Tibial artery (tissue), 4 donors: ENCODE results near the gene SPTBN5.

Experiments
- DNase-seq, 2 donors: peaks; one replicate each; pipeline ENCODE4 v3.0.0-alpha.2; 2019
- H3K27ac ChIP-seq, 2 donors: fragments of 200-600 bp; sonication (generic) in 1 of 2; 1 replicate in 1 of 2; 2 replicates in 1 of 2; pipeline ENCODE4 v1.5.1; 2018 to 2019; ENCODE audit warnings: mild to moderate bottlenecking in 1 of 2
- H3K27me3 ChIP-seq, 2 donors: fragments of 200-600 bp; sonication (generic) in 1 of 2; one replicate each; pipeline versions ENCODE4 v1.5.1 to v1.6.0; 2016 to 2019
- H3K36me3 ChIP-seq, 3 donors: fragments of 200-600 bp; sonication (generic) in 2 of 3; one replicate each; pipeline ENCODE4 v1.5.1; 2016 to 2019; ENCODE audit warnings: mild to moderate bottlenecking in 2 of 3
- H3K4me1 ChIP-seq, 4 donors: fragments of 200-600 bp; sonication (generic) in 2 of 4; 1 replicate in 3 of 4; 2 replicates in 1 of 4; pipeline ENCODE4 v1.5.1; 2016 to 2019
- H3K4me3 ChIP-seq, 2 donors: fragments of 200-600 bp; sonication (generic) in 1 of 2; 1 replicate in 1 of 2; 2 replicates in 1 of 2; pipeline ENCODE4 v1.5.1; 2018 to 2019; ENCODE audit warnings: mild to moderate bottlenecking in 2 of 2
- H3K9me3 ChIP-seq, 3 donors: fragments of 200-600 bp; sonication (generic) in 1 of 3; one replicate each; pipeline ENCODE4 v1.5.1; 2016 to 2019
- CTCF ChIP-seq, 2 experiments: fragments of 200-600 bp in 1 of 2; fragments of 450-650 bp in 1 of 2; IDR thresholded peaks; one replicate each; pipeline ENCODE4 v1.5.1; 2017 to 2019; ENCODE audit warnings: antibody characterized with exemption in 2 of 2, mild to moderate bottlenecking in 1 of 2, moderate library complexity in 1 of 2
- intact Hi-C: fragments of 100-400 bp; cut with DNase I; formaldehyde crosslinking; loops from one replicate; pipeline ENCODE4 v1.15.0; 2023; ENCODE audit warnings: low total_unique reads

SPTBN5 gene

GRCh38 chr15:41872166-41872747 lies 21.6 kb downstream of the SPTBN5 start:
- Histone ChIP-seq H3K4me3 (no peak overlapping the region), H3K36me3 (no peaks in the 10 kb centered on the region), H3K27me3 (no peaks in the 10 kb centered on the region), H3K27ac (no peak overlapping the region), H3K4me1 (no peaks in the 10 kb centered on the region), H3K9me3 (no peaks in the 10 kb centered on the region)
- no peak for DNase-seq
- no peak for TF ChIP-seq CTCF (IDR thresholded peaks at IDR 0.05)
- intact Hi-C loops: no loop called here

DNA sequence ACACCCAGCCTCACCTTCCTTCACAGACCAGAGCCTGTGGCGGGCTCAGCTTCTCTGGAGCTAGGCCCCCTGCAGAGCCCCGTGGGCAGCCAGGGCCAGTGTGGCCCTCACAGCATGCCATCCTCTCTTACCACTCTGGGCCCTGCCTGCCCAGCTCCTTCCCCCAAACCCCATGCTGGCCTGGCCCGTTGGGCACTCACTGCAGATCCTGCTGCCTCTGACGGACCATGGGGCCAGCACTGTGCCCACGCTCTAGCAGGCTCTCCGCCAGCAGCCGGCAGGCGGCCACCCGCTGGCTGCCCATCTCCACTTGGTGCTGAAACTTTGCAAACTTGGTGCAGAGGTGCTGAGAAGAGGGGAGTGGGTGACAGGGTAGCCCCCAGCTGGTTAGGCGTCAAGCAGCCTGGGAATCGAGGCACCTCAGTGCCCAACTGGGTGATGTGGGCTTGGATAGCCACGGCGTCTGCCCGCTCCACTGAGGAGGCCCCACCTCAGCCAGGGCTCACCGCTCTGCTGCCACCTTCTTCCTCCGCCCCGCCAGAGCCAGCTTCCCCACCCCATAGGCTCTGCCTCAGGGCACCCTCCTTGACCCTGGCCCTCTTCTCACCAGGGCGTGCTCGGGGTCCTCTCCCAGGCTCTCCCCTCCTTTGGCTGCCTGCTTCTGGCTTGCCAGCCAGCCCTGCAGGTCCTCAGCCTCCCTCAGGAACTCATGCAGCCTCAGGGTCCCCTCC lies 22.5 kb downstream of the SPTBN5 start:
- Histone ChIP-seq H3K27ac (no peak overlapping the region), H3K36me3 (no peaks in the 10 kb centered on the region), H3K9me3 (no peaks in the 10 kb centered on the region), H3K4me3 (no peak overlapping the region), H3K27me3 (no peaks in the 10 kb centered on the region), H3K4me1 (no peaks in the 10 kb centered on the region)
- intact Hi-C loops: no loop called here
- no peak for TF ChIP-seq CTCF (IDR thresholded peaks at IDR 0.05)
- DNase-seq: no peak

- Histone ChIP-seq H3K27me3 (no peaks in the 10 kb centered on the region), H3K27ac (no peak overlapping the region), H3K4me3 (no peak overlapping the region)
Measured at GRCh38 chr15:41870689-41871081, 23.2 kb downstream of the SPTBN5 start.

DNA sequence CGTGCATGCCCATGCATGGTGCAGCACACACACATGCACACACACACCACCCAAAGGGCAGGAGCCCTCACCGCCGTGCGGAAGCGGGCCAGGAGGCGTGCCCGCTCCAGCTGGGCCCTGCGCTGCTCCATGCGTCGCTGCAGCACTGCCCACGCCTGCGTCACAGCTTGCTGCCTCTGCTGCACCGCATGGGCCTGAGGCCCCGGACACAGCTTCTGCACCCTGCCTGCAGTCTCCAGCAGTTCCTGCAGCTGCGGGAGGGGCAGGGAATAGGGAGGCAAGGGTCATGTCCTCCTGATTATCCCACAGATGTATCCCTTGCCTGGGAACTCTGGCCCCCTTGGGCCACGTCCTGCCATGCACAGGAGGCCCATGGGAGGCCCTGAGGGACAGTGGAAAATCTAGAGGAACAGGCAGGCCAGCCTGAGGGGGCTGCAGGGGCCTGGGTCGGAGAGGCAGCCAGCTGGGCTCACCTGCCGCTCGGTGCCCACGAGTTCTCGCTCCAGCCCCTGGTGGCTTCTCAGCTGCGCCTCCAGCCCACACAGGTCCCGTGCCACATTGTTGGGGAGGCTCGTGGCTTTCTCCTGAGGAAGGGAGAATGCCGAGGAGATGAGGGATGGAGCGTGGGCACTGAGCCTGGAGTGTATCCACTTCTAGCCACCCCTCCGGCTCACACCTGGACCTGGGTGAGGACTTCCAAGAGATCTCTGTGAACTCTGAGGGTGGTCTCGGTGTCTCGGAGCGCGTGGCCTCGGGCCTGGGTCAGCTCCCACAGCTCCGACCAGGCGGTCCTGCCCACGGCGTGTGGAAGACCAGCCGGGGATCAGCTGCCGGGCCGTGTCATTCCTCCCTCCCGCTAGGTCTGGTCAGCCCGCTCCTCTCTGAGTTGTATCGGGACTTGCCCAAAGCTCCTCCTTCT lies 23.8 kb downstream of the SPTBN5 start:
- H3K36me3 ChIP-seq: no peaks in the 10 kb centered on the region
- DNase-seq: no peak
- H3K27ac ChIP-seq: no peak overlapping the region
- no peak overlapping the region for H3K4me3 ChIP-seq
- no peaks in the 10 kb centered on the region for H3K4me1 ChIP-seq
- no peak for TF ChIP-seq CTCF (IDR thresholded peaks at IDR 0.05)
- intact Hi-C loops: no loop called here
- H3K9me3 ChIP-seq: no peaks in the 10 kb centered on the region
- no peaks in the 10 kb centered on the region for H3K27me3 ChIP-seq

More at GRCh38 chr15:41870689-41871081, 23.2 kb downstream of the SPTBN5 start:
- no peak for DNase-seq
- intact Hi-C loops: no loop called here
- no peak for TF ChIP-seq CTCF (IDR thresholded peaks at IDR 0.05)
- Histone ChIP-seq H3K9me3 (no peaks in the 10 kb centered on the region), H3K36me3 (no peaks in the 10 kb centered on the region), H3K4me1 (no peaks in the 10 kb centered on the region)

DNA sequence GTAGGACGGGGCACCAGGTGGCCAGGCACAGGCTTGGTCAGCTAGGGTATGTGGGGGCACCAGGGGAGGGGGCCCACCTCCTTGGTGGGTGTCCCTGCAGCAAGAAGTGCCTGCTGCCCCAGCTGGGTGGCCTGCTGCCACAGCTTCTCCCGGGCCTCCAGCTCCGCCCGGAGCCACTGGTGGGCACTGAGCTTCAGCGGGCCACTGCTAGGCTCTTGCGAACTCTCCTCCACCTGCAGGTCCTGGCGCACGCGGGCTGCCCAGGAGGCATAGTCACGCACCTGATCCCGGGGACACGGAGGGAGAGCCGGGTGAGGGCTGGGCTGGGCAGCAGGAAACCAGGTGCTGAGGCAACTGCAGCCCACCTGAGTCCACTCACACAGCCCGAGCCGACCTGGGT lies 25.5 kb downstream of the SPTBN5 start:
- TF ChIP-seq CTCF (IDR thresholded peaks at IDR 0.05): no peak
- Histone ChIP-seq H3K4me3 (no peak overlapping the region), H3K9me3 (no peaks in the 10 kb centered on the region), H3K27me3 (no peaks in the 10 kb centered on the region), H3K4me1 (no peaks in the 10 kb centered on the region), H3K36me3 (no peaks in the 10 kb centered on the region), H3K27ac (no peak overlapping the region)
- DNase-seq: no peak
- intact Hi-C loops: no loop called here
